ENCODE results near the gene POC1A.

- TF ChIP-seq CTCF (IDR thresholded peaks at IDR 0.05; ENCODE audit: insufficient read depth, low read depth, low read length) (no peak), EZH2 (IDR thresholded peaks at IDR 0.05; ENCODE audit: insufficient read depth, low read length) (no peak)
Measured at GRCh38 chr3:52036222-52036694, 118.0 kb downstream of the POC1A start.
